NB4 (cell line): ENCODE data around the gene KPTN.

Source experiments
- CTCF ChIP-seq: IDR thresholded peaks from one replicate; pipeline ENCODE4 v1.5.1; 2012; ENCODE audit warnings: low read depth, low read length
- TF ChIP-seq, protein P1 (sequence below): IDR thresholded peaks from 2 replicates; pipeline ENCODE4 v1.6.1; 2011; ENCODE audit warnings: low read depth, low read length

DNA sequence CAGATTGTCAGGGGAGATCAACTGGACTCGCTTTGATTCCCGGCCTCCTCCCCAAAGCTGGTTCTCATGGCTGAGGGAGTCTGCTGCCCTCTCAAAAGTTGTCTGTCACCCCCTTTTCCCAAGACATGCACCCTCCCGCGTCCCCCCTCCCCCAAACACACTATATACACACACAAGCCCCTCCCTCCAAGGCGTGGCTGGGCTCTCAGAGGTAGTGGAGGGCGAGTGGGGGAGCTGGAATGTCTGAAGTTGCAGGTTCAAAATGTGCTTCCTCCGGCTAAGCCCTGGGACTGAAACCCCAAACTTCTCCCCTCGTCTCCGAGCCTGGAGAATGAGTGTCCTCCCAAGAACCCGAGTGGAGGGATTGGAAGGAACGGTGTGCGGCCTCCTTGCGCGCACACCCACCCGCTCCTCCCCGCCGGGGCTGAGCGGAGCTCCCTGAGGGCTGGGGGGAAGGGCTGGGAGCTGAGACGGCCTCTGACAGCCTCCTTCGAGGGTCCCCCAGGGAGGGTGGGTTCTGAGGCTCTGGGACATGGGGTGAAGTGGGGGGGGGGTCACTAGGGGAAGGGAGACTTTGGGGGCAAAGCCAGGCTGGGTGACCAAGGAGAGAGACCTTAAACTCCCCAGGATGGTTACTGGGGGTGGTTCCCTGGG lies 54.8 kb downstream of the KPTN start:
- TF ChIP-seq CTCF: no peak
- TF ChIP-seq, protein P1, sequence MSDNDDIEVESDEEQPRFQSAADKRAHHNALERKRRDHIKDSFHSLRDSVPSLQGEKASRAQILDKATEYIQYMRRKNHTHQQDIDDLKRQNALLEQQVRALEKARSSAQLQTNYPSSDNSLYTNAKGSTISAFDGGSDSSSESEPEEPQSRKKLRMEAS: no peak
